GM19463 (cell line): ENCODE measurements around the gene PCAT6.
"Not testable (repeated sequence)": the region's sequence is repeated elsewhere in the genome, so short reads cannot be mapped to it uniquely, and the experiment has no call there.

ENCODE experiments used
- ATAC-seq: cut with Tn5 transposase; IDR thresholded peaks from one replicate; pipeline ENCODE4 v1.9.1; 2021; ENCODE audit warnings: mild to moderate bottlenecking, moderate library complexity; ENCODE audit not compliant: unreplicated experiment

The PCAT6 gene

DNA sequence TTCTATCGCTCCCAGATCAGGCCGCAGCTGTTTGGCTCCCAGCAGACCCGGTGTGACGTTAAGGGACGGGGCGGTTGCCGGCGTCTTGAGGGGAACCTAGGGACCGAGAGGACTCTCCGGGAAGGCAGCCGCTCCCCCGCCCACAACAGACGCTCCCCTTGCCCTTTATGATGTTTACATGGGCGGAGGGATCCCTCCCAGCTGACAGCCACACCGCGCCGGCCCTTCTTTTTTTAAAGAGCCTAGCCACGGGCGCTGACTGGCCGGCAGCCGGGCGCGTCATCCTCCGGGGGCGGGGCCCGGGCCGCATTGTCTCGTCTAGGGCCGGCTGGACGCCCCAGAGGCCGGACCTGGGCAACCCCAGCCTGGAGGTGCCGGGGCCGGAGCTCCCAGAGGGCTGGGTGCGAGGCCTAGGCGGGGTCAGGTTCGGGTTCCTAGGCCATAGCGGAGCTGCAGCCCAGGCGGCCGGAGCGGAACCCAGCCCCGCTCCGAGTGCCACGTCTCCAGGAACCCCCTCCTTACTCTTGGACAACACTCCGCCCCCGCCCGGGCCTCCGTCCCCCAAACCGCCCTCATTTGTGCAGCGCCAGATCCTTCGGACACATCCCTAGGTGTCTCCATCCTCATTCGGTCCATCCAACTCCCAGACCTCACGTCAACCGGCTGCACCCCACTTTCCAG, at the start of gene PCAT6:
Gene PCAT6 (plus strand): TSS at position 340 of the 681 bp plus-strand sequence.
- peak; percentile 88 for ATAC-seq

DNA sequence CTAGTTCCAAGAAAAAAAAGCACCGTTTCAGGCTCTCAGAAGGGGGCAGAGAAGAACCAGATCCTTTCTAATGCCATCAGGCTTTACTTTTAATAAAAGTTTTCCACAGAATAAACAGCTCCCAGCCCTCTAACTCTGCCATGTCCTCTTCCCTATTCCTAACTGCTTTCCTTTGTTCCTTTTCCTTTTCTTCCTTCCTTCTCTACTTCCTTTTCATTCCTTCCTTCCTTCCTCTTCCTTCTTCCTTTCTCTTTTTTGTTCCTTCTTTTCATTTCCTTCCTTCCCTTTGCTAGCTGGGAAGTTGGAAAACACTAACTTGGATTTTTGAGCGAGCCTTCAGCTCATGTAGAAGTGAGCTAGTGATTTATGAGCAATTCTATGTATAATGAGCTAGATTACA, 48.7 kb upstream of the PCAT6 start:
- ATAC-seq, result no peak

DNA sequence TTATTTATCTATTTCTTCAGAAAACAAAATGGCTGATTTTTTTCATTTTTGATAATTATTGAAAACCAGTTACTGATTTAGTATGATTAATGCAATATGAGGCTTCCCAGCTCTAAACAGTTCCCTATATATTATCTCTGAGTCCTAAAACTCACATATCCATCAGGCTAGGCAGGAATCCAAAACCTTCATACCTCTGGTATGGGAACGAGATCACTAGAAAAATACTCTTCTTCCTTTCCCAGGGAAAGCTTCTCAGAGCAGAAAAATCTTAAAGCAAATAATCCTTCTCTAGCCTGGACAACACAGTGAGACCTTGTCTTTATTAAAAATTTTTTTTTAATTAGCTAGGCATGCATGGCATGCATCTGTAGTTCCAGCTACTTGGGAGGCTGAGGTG, 45.0 kb upstream of the PCAT6 start:
- ATAC-seq, result no peak

DNA sequence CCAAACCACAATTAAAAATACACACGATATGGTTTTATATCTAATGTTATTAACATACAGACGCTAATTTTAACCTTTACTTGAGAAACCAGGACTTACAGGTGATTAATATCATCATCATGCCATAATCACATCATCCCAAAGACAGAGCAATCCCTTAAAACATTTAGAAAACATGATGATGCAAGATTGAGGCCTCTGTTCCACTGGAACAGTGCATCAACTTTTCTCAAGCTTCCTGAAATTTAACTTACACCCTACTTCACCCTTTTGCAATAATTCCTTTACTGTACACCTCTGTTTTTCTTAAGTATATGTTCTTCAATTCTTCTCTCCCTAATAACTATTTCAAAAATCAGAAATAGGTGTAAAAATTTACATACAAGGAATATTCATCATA, 40.6 kb upstream of the PCAT6 start:
- ATAC-seq, result no peak

DNA sequence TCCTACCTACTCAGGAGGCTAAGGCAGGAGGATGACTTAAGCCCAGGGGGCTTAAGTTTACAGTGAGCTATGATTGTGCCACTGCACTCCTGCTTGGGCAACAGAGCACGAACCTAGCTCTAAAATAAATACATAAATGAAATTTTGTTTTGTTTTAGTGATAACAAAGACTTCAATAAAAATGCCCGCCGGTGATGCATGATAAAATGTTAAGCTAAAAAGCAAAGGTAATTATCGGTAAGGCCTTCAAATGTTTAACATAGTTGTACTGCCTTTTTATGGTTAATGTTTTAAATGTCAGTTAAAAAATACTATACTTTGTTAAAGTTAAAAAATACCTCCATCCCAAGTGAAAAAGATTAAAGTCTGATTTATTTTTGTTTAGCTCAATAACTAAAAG, 29.6 kb upstream of the PCAT6 start:
- no peak for ATAC-seq

DNA sequence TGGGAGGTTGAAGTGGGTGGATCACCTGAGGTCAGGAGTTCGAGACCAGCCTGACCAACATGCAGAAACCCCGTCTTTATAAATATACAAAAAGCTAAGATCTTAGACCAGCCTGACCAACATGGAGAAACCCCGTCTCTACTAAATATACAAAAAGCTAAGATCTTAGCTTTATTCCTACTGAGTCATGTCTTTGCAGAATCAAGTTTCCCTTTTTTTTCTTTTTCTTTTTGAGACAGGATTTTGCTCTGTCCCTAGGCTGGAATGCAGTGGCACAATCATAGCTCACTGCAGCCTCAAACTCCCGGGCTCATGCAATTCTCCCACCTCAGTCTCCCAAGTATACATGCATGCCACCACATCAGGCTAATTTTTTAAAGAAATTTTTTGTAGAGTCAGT, 23.9 kb upstream of the PCAT6 start:
- no peak for ATAC-seq

DNA sequence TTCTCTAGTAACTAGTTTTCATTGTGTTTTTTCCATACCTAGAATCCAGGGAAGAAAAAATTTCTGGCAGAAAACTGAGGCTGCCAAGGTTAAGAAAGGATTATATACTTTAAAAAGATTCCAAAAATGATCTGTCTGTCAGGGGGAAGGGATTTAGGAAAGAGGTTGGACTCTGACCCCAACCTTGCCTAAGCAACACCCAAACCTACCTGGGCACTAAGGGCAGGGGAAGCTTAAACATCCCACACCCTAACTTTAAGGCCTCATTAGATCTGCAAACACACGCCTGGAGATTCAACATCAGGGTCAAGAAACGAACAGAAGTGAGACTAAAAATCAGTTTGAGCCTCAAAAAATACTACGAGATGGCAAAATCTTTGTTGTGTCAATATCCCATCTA, 22.0 kb upstream of the PCAT6 start:
- ATAC-seq, result no peak

DNA sequence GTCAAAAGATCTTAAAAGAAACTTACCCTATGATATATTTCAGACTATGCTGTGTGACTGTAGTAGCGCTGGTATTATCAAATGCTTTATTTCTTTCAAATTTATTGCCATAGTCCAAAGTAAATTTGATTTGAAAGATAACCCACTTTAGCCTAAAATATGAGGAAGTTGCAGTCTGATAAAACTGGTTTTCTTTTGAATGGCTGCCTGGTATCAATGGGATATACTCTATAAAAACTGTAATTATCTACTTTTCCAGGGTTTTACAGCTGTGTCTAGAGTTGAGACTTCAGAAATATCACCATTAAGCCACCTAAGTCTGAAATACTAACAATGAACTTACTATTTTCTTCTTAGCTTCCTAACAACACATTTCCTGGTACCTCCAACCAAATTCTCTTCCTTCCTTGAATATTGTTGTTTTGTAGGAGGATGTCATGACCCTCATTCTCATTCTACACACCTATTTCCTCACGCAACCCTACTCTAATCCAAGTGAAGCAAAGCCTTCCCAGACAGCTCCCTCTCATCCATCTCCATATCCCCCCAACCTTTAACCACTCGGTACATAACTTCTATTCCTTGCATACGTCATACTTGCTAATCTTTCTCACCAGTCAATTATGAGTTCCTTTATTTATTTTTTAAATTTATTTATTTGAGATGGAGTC, 19.5 kb upstream of the PCAT6 start:
- ATAC-seq, result no peak

DNA sequence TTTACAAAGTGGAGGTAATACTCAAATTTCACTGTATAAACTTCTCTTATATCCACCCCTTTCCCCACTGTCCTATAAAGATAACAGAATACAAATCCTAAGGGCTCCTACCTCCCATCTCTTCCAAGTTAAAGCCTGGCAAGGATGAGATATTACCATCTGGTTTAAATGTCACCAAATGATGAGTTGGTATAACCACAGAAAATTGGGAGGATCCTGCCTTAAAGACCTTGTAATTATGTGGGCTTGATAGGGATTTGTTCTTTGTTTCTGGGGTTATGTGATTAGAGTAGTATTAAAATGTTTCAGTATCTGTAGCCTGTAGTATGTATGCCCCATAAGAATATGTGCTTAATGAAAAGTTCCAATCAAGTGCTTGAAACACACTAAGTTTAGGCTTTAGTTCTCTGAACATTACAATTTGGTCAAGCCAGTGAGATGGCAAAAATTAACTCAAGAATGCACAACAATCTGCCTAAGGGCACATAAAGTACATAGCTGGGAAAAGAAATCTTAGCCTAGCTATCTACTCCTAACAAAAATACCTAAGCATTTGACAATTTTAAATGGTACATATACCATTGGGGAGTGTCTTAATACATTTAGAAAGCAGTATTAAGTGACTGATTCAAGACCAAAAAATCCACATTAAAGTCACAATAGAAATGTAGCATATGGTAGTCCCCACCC, 16.6 kb upstream of the PCAT6 start:
- ATAC-seq, result no peak

DNA sequence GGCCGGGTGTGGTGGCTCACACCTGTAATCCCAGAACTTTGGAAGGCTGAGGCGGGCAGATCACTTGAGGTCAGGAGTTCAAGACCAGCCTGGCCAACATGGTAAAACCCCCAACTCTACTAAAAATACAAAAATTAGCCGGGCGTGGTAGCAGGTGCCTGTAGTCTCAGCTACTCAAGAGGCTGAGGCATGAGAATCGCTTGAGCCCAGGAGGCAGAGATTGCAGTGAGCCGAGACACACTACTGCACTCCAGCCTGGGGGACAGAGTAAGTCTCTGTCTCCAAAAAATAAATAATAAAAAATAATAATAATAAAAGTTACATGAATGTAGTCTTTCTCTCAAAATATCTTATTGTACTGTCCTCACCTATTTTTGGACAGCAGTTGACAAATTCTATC, 15.8 kb upstream of the PCAT6 start:
- not testable (repeated sequence) for ATAC-seq

DNA sequence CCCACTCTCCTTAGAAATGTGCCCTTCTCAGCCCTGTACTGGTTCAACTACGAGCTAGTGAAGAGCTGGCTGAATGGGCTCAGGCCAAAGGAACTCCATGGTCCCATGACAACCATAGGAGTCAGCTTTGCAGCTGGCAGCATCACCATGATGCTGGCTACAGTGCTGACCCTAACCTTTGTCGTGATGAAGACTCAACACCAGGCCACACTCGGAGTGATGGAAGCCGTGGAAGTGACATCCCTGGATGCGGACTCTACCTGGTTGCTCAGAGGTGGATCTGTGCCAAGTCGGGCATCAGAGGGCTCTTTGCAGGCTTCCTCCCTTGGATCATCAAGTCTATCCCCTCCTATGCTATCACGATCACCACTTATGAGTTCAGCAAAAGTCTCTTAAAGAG, 14.1 kb upstream of the PCAT6 start:
- no peak for ATAC-seq

DNA sequence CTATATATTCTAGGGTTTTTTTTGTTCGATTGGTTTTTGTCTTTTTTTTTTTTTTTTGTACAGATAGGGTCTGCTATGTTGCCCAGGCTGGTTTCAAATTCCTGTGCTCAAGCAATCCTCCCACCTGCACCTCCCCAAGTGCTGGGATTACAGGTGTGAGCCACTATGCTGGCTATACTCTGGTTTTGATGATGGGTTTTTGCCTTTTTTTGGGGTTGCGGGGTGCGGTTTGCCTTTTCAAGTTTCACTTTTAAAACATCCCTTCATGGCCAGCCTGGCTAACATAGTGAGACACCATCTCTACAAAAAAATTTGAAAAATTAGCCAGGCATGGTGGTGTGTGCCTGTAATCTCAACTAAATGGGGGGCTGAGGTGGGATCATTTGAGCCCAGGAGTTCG, 12.5 kb upstream of the PCAT6 start:
- ATAC-seq, result no peak

DNA sequence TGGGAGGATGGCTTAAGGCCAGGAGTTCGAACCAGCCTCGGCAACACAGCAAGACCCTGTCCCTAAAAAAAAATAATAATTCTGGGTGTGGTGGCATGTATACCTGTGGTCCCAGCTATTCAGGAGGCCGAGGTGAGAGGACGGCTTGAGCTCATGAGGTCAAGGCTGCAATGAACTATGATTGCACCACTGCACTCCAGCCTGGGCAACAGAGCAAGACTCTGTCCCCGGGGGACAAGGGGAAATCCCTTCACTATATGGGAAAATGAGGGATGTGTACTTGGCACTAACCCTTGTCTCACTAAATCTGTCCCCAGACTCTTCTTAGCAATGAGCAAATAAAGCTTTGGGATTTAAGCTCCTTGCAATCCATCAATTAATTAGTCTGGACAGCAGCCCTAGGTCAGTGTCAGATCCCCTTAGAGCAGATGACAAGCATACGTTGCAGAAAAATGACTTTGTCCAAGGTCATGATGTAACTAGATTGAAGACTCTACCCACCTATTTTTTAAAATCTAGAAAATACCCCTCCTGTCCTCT, 11.9 kb upstream of the PCAT6 start:
- ATAC-seq, result no peak

DNA sequence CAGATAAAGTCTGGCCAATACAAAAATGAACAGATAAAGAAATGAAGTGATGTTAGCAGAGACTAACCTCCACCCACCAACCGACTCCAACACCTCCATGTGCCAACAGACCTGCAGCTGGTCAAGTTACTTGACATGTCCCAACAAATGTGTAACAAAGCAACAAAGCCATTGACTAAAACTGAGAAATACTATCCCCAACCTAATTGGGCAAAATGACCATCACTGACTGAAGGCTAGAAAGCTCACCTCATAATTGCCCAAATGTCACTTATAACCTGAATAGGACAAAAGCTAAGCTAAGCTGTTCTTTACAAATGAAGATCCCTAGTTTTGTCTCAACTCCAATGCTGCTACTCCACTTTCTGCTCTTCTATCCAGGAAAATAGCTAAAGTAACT, 10.0 kb upstream of the PCAT6 start:
- ATAC-seq, result no peak

DNA sequence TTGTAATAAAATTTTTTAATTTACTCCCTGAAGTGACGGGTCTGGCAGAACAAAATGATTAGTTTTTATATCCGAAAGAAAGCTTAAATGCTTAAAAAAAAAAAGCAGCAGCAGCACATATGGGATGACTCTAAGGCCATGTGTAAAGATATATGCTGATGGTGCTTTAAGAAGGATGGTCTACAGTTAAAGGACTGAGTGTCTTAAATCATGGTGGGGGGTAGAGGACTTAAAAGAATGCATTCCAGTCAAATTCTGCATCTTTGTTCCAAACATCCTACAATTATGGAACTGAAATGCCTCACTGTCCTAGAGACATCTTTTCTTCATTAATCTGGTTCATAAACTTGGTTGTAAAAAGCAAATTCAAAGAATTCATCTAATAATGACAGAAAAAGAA, 9.6 kb upstream of the PCAT6 start:
- ATAC-seq, result no peak

DNA sequence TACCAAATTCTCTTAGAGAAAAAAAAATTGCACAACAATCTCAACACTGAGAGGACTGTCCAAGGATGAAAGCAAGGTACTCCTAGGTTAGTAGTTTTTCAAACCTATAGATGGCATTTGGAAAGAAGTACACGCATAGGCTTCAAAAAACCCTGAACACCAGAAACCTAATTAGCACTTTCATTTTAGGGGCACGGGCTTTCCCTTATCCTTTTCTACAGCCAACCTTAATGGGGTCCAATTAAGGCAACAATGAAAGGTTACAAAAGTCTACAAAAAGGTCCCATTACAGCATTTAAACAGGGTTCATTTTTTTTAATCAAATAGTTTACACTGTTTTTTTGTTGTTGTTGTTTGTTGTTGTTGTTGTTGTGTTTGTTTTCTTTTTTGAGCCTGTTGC, 8.7 kb upstream of the PCAT6 start:
- no peak for ATAC-seq

DNA sequence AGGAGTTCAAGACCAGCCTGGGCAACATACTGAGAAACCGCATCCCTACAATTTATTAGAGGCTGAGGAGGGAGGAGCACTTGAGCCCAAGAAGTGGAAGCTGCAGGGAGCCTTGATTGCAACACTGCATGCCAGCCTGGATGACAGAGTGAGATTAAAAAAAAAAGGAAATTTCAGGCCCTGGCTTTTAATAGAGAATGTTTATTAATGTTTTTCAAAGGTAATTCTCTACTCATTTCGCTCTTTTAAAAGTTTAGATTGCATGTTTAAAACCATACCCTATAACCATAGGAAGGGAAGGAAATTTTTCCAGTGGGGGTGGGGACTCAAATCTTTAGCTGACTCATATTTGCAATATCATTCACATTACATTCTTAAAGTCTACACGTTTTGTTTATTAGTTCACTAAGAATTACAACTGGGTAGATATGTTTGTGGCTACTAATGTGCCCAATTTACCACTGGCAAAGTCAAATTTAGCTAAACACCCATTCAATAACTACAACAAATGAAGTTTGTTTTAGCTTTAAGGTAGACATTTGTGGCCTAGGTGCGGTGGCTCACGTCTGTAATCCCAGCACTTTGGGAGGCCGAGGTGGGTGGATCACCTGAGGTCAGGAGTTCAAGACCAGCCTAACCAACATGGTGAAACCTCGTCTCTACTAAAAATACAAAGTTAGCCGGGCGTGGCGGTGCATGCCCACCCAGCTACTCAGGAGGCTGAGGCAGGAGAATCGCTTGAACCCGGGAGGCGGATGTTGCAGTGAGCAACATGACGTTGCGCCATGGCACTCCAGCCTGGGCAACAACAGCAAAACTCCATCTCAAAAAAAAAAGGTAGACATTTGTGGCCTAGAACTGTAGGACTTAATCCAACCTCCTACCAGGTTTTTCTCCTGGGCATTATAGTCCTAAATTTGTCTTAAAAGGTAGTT, 7.5 kb upstream of the PCAT6 start:
- ATAC-seq, result no peak

DNA sequence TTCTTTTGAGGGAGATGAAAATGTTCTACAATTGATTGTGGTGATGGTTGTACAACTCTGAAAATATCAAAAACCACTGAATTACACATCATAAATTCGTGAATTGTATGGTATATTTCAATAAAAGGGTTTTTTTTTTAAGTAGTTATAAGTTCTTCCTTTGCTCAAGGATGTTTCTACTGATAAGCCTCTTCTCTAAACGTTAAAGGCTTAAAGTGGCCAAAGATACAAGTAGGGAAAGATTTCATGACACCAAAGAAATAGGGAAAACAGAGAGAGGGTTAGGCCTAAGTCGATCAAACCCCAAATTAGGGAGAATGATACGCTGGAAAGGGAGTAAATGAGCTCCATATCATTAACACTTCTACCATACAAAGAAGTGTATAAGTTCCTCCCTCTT, 6.6 kb upstream of the PCAT6 start:
- no peak for ATAC-seq

DNA sequence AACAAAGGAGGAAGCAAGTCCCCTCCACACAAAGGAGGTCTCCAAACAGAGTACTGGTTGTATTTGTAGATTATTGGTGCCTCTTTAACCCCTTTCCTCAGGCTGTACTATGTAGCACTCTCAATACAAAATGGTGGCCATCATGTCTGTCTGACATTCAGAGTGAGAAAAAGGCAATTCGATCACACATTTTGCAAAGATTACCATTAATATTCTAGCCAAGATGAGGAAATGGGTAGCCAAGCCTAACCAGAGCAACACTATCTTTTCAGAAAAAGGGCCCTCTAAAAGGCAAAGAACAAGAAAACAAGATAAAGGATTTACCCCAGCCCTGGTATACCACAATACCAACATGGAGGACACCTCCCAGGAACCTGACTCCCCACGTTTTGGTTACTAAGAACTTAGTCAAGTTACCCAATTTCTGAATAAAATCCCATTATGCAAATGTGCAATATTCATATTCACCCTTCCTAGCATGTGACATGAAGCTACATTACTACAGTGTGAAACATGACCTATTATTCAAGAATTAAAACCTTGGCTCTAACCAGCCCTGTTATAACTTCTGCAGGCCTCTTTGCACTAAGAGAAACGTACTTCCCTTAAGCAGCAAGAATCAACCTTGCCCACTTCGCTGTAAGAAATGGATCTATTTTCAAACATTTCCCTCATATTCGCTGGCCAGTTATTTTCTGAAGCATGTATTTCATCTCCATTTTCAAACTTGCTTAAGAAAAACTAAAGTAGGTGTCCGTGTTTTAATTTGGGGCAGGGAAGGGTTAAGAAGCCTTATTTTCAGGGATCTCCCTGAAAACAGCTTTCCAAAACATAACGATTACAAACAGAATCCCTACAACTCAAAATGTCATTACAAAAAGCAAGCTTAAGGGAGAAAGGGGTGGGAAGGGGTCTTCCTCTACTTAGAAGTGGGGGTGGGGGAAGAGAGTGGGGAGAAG, 4.6 kb upstream of the PCAT6 start:
- no peak for ATAC-seq
